GM12875 (cell line): ENCODE data around the gene GAL3ST3.

Experiments used
- H3K4me3 ChIP-seq: one replicate; pipeline ENCODE4 v1.5.1; 2011; ENCODE audit warnings: low read depth, low read length, control low read depth
- TF ChIP-seq, protein P1 (sequence below): IDR thresholded peaks from 2 replicates; pipeline ENCODE4 v1.5.1; 2011; ENCODE audit warnings: low read depth, mild to moderate bottlenecking, control low read depth, inconsistent platforms, low read length, moderate library complexity, borderline replicate concordance; ENCODE audit not compliant: insufficient read depth

GAL3ST3 gene

GRCh38 chr11:66050581-66051231 lies 1.7 kb upstream of the GAL3ST3 start:
- no peak overlapping the region for H3K4me3 ChIP-seq
- TF ChIP-seq, protein P1, sequence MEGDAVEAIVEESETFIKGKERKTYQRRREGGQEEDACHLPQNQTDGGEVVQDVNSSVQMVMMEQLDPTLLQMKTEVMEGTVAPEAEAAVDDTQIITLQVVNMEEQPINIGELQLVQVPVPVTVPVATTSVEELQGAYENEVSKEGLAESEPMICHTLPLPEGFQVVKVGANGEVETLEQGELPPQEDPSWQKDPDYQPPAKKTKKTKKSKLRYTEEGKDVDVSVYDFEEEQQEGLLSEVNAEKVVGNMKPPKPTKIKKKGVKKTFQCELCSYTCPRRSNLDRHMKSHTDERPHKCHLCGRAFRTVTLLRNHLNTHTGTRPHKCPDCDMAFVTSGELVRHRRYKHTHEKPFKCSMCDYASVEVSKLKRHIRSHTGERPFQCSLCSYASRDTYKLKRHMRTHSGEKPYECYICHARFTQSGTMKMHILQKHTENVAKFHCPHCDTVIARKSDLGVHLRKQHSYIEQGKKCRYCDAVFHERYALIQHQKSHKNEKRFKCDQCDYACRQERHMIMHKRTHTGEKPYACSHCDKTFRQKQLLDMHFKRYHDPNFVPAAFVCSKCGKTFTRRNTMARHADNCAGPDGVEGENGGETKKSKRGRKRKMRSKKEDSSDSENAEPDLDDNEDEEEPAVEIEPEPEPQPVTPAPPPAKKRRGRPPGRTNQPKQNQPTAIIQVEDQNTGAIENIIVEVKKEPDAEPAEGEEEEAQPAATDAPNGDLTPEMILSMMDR, result no peak

DNA sequence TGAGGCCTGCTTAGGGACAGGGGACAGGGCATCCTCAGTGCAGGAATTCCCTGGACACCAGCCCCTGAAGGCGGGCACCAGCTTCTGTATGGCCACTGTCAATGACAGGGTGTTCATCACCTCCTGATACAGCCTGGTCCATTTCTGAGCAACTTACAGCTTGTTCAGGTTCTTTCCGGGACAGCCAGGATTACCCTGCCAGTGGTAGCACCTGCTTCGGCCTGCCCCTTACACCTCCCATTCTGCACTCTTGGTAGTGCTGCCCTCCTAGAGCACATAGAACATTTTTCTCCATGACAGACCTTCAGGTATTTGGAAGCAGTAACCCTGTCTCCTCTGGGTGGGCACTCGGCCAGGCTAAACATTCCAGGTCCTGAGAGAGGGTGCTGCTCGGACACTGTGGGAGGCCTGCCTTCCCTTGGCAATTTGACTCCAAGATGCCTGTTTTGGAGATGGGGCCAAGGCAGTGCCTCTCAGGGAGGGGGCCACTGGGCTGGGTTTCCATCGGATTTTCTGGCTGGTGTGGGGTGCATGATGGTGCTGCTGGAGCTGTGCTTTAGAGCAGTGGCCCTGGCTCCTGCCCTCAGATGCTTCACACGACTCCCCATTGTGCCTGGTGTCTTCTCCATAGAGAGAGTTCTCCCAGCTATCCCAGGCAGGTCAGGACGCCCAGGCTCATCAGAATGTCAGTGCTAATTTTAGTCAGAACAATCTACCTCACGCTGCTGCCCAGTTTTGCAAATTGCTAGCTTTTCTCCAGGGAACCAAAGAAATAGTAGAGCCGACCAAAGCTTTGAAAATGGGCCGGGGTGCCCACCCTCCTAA lies 1.2 kb downstream of the GAL3ST3 start:
- TF ChIP-seq, protein P1, result no peak
- H3K4me3 ChIP-seq, result no peak overlapping the region

GRCh38 chr11:66046901-66047300 lies 2.1 kb downstream of the GAL3ST3 start:
- TF ChIP-seq, protein P1, result no peak
- H3K4me3 ChIP-seq, result no peak overlapping the region

- TF ChIP-seq, protein P1, result peak; percentile 94
- peak overlapping the region; percentile 15 for H3K4me3 ChIP-seq
These were observed 3.8 kb downstream of the GAL3ST3 start for GRCh38 chr11:66045177-66045639.

DNA sequence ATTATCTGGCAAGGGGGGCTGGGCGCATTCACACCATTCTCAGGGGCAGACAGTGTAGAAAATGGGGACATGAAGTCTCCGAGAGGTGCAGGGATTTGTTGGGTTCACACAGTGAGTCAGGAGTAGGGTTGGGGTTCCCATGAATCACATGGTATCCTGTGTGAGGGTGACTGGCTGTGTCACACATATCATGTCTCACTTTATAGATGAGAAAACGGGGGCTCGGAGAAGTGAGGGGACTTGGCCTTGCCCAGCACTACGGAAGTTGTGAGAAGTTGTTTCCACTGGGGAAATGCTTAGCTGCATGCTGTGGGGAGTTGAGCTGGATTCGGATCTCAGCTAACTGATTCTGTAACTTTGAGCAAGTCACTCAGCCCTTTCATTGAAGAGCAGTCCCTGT lies 4.2 kb downstream of the GAL3ST3 start:
- TF ChIP-seq, protein P1, result no peak
- peak overlapping the region; percentile 15 for H3K4me3 ChIP-seq

GRCh38 chr11:66042996-66043906 lies 5.7 kb downstream of the GAL3ST3 start:
- no peak overlapping the region for H3K4me3 ChIP-seq
- TF ChIP-seq, protein P1, result no peak
